ENCODE measurements around the gene COL1A1. TPM values are rescaled to one million over a fixed set of nuclear protein-coding genes. Genes with fewer than 3 reads are reported as not detected.

COL1A1 gene
- polyA plus RNA-seq, 1 donor = 3,874 TPM

GRCh38 chr17:50199803-50200456 is 1.5 kb downstream of the COL1A1 start:
- peak; percentile 92 for DNase-seq

GRCh38 chr17:50199211-50199802 is 2.1 kb downstream of the COL1A1 start:
- no peak for DNase-seq

GRCh38 chr17:50198026-50198669 is 3.3 kb downstream of the COL1A1 start:
- no peak for DNase-seq

GRCh38 chr17:50196826-50197225 is 4.6 kb downstream of the COL1A1 start:
- no peak for DNase-seq

- no peak for DNase-seq
These were observed 5.4 kb downstream of the COL1A1 start for GRCh38 chr17:50196036-50196435.

GRCh38 chr17:50194934-50195865 is 6.2 kb downstream of the COL1A1 start:
- DNase-seq = no peak

- DNase-seq = no peak
These were observed 7.1 kb downstream of the COL1A1 start for GRCh38 chr17:50194140-50194933.

GRCh38 chr17:50192618-50193291 is 8.7 kb downstream of the COL1A1 start:
- DNase-seq = no peak

- DNase-seq = no peak
These were observed 9.2 kb downstream of the COL1A1 start for GRCh38 chr17:50192144-50192617.

- no peak for DNase-seq
These were observed 9.9 kb downstream of the COL1A1 start for GRCh38 chr17:50191359-50192143.

- DNase-seq = peak; percentile 72
These were observed 10.7 kb downstream of the COL1A1 start for GRCh38 chr17:50190603-50191358.

GRCh38 chr17:50190293-50190602 is 11.2 kb downstream of the COL1A1 start:
- DNase-seq = no peak

GRCh38 chr17:50189550-50190292 is 11.7 kb downstream of the COL1A1 start:
- peak; percentile 75 for DNase-seq

GRCh38 chr17:50188921-50189549 is 12.4 kb downstream of the COL1A1 start:
- peak; percentile 74 for DNase-seq

GRCh38 chr17:50188531-50188920 is 12.9 kb downstream of the COL1A1 start:
- no peak for DNase-seq

GRCh38 chr17:50187751-50188530 is 13.5 kb downstream of the COL1A1 start:
- peak; percentile 76 for DNase-seq

- no peak for DNase-seq
These were observed 14.1 kb downstream of the COL1A1 start for GRCh38 chr17:50187394-50187725.

Data from hindlimb muscle (tissue), 1 donor.